Measurements from ENCODE around the gene PDZK1. TPM values are rescaled to one million over a fixed set of nuclear protein-coding genes. Genes with fewer than 3 reads are reported as not detected.
A peak's percentile ranks its signal among the peaks of the same experiment; 100 is the strongest.

The PDZK1 gene
- total RNA-seq, 4 donors from 2014 or later, result 25.6 to 251 (median 205) TPM

- no peak overlapping the region for H3K4me3 ChIP-seq
- no peaks in the 10 kb centered on the region for H3K9me3 ChIP-seq
- no peaks in the 10 kb centered on the region for H3K36me3 ChIP-seq
- no peak for TF ChIP-seq POLR2A (IDR thresholded peaks at IDR 0.05)
- no peak for TF ChIP-seq CTCF (IDR thresholded peaks at IDR 0.05)
- no peak overlapping the region for H3K27ac ChIP-seq
- H3K4me1 ChIP-seq, result no peaks in the 10 kb centered on the region
- no peaks in the 10 kb centered on the region for H3K27me3 ChIP-seq
- no peak for DNase-seq
These were observed 10.6 kb downstream of the PDZK1 start for GRCh38 chr1:145696630-145696960.

- TF ChIP-seq CTCF (IDR thresholded peaks at IDR 0.05) (no peak), POLR2A (IDR thresholded peaks at IDR 0.05) (no peak)
- H3K9me3 ChIP-seq, result no peaks in the 10 kb centered on the region
- no peak overlapping the region for H3K4me3 ChIP-seq
- H3K4me1 ChIP-seq, result peaks cover 0 to 2% (median 0%) of the 10 kb centered on the region in 4 donors
- no peaks in the 10 kb centered on the region for H3K36me3 ChIP-seq
- no peaks in the 10 kb centered on the region for H3K27me3 ChIP-seq
- no peak for DNase-seq
- H3K27ac ChIP-seq, result no peak overlapping the region
These were observed 11.1 kb downstream of the PDZK1 start for GRCh38 chr1:145695821-145696629.

- no peak for DNase-seq
- H3K4me3 ChIP-seq, result no peak overlapping the region
- H3K9me3 ChIP-seq, result no peaks in the 10 kb centered on the region
- TF ChIP-seq CTCF (IDR thresholded peaks at IDR 0.05) (no peak), POLR2A (IDR thresholded peaks at IDR 0.05) (no peak)
- peaks cover 0 to 15% (median 0%) of the 10 kb centered on the region in 4 donors for H3K4me1 ChIP-seq
- H3K27ac ChIP-seq, result no peak overlapping the region
- H3K27me3 ChIP-seq, result no peaks in the 10 kb centered on the region
- no peaks in the 10 kb centered on the region for H3K36me3 ChIP-seq
These were observed 14.3 kb downstream of the PDZK1 start for GRCh38 chr1:145692785-145693443.

GRCh38 chr1:145690587-145691558 is 16.3 kb downstream of the PDZK1 start:
- Histone ChIP-seq H3K4me3 (no peak overlapping the region), H3K9me3 (no peaks in the 10 kb centered on the region), H3K36me3 (no peaks in the 10 kb centered on the region), H3K4me1 (peaks cover 0 to 15% (median 0%) of the 10 kb centered on the region in 4 donors), H3K27me3 (no peaks in the 10 kb centered on the region), H3K27ac (peak overlapping the region in 1 of 4 donors; percentile 10)
- TF ChIP-seq CTCF (IDR thresholded peaks at IDR 0.05) (no peak), POLR2A (IDR thresholded peaks at IDR 0.05) (no peak)
- no peak for DNase-seq

GRCh38 chr1:145689922-145690321 is 17.2 kb downstream of the PDZK1 start:
- DNase-seq, result no peak
- Histone ChIP-seq H3K4me1 (peaks cover 0 to 15% (median 0%) of the 10 kb centered on the region in 4 donors), H3K4me3 (no peak overlapping the region), H3K9me3 (no peaks in the 10 kb centered on the region), H3K27me3 (no peaks in the 10 kb centered on the region), H3K36me3 (no peaks in the 10 kb centered on the region), H3K27ac (peak overlapping the region in 1 of 4 donors; percentile 28)
- TF ChIP-seq POLR2A (IDR thresholded peaks at IDR 0.05) (no peak), CTCF (IDR thresholded peaks at IDR 0.05) (no peak)
